PC-3 (cell line): ENCODE data around the gene SLC25A23.

Experiments used
- CTCF ChIP-seq: fragments of 300-600 bp; sonication (generic); conservative IDR thresholded peaks from 2 replicates; pipeline ENCODE4 v1.5.1; 2017; ENCODE audit warnings: antibody characterized with exemption, low read depth, mild to moderate bottlenecking, low read length
- EZH2 ChIP-seq: fragments of 300-600 bp; sonication (generic); IDR thresholded peaks from one replicate; pipeline ENCODE4 v1.6.1; 2017; ENCODE audit warnings: antibody characterized with exemption, mild to moderate bottlenecking, low read length; ENCODE audit not compliant: unreplicated experiment

DNA sequence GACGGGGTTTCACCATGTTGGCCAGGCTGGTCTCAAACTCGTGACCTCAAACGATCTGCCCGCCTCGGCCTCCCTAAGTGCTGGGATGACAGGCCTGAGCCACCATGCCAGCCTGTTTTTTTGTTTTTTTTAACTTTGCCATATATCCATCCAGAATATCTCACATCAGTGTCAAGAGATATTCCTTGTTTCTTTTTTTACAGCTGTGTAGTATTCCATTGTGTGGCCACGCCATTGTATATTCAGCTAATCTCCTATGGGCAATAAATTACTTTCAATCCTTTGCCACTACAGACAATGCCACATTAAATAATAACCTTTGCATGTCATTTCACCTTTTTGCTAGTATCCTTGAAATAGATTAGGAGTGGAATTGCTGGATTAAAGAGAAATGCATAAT, 50.2 kb downstream of the SLC25A23 start:
- no peak for TF ChIP-seq EZH2
- TF ChIP-seq CTCF, result no peak
